H1 (cell line): ENCODE data around the gene PPIL6. TPM values are rescaled to one million over a fixed set of nuclear protein-coding genes. Genes with fewer than 3 reads are reported as not detected.

Experiments
- RAD21 ChIP-seq, 2 experiments: IDR thresholded peaks in 1 of 2; conservative IDR thresholded peaks in 1 of 2; 2 replicates each; pipeline ENCODE4 v1.6.1; 2011; ENCODE audit warnings: low read depth in 2 of 2, low read length in 2 of 2, improper control_type of control experiment in 1 of 2, inconsistent platforms in 1 of 2, mild to moderate bottlenecking in 1 of 2, moderate library complexity in 1 of 2
- SUZ12 ChIP-seq: fragments of 200-600 bp; sonication (generic); IDR thresholded peaks from 2 replicates; pipeline ENCODE4 v1.6.1; 2012; ENCODE audit warnings: mild to moderate bottlenecking, inconsistent platforms, low read length, moderate library complexity, mixed read lengths
- polyA plus RNA-seq, 7 experiments: library from polyadenylated mRNA; depleted of rRNA in 3 of 7; stranded (reverse) in 5 of 7; unstranded in 2 of 7; fragments of >200 nt in 5 of 7; fragments of 200-250 nt in 2 of 7; gene quantifications; 1 replicate in 5 of 7; 2 replicates in 1 of 7; 4 replicates in 1 of 7; pipeline versions ENCODE4 v1.2.1 to v1.2.3, GENCODE V29; 2011 to 2013; ENCODE audit warnings: missing spikeins in 2 of 7, mixed read lengths in 2 of 7
- total RNA-seq: library from RNA; stranded (reverse); fragmentation: NEBNext Ultra II Directional; extraction: Animal tissue kit (Norgen Biotek cat#: 25700); gene quantifications from 2 replicates; pipeline ENCODE4 v1.2.1, GENCODE V29; 2021

The PPIL6 gene
- total and polyA plus RNA-seq, 2 of the 8 experiments (the other 6 are each of a cell fraction or from before 2014, with no cell fraction given) = 0.42 to 1.3 TPM

DNA sequence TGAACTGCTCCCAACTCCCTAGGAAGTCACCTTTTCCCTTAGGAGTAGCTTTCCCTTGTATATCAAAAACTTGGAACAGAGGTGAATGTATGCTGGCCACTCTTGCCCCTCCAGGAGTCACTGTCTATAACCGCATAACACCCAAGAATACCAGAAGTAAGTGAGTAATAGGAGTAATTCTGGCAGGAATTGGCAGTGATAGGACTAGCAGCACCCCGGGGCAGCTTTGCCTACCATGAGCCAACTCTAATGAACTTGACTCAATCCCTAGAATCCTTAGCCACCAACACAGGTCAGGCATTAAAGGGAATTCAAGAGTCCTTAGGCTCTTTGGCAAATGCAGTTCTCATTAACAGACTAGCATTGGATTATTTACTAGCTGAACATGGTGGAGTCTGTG lies 29.4 kb downstream of the PPIL6 start (continued):
- TF ChIP-seq SUZ12 (no peak), RAD21 (IDR thresholded peaks at IDR 0.05 in 1 of 2, conservative IDR thresholded peaks at IDR 0.05 in 1 of 2; ENCODE audit: low read depth in 2 of 2, low read length in 2 of 2) (no peak)
